Activated CD8-positive, alpha-beta memory T cell treated with anti-CD3 and anti-CD28 coated beads for 4 hours (primary cell): ENCODE data around the gene APPBP2.
"Not testable (repeated sequence)": the region's sequence is repeated elsewhere in the genome, so short reads cannot be mapped to it uniquely, and the experiment has no call there.

Experiments
- DNase-seq, 2 donors: peaks; one replicate each; pipeline ENCODE4 v3.0.0-alpha.2; 2020; ENCODE audit warnings: low read depth in 2 of 2

Gene APPBP2

DNA sequence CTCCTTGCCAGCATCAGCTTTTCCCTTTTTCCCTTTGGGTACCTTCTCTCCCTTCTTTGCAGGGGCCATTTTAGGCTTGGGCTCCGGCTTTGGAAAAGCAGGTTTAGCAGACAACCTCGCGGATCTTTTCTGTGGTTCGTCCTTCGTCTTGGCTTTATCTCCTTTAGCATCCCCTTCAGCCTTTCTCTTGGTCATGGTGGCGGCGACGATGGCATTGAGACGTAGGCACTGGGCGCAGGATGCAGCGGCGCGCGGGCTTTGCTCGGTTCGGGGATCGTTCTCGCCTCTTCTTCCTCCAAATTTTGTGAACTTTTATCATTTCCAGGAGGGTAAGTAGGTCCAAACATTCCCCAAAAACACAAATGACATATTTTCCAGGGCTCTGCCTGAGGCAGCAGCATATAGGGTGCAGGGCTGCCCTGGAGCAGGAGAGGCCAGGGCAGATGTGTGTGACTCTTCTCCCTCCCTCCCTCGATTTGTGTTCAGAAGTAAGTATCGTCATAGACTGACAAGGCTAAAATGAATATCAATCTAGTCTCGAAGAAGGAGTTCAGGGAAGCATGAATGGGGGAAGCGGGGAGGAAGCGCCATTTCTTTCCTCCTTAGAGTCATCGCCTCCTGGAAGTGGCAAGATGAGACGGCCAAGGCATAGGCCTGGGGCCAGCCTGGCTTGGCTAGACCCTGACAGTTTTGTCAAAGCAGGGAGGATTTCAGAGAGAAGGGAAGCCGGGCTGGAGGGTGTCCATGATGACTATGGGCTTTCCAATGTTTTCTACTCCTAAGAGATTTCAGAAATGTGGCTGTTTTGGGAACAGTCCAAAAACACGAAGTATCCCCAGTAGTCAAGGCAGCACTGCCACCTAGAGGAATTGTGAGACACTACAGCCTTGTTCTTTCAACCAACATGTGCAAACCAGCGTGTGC, 90.5 kb downstream of the APPBP2 start:
- DNase-seq = peak; percentile 13 to 16

DNA sequence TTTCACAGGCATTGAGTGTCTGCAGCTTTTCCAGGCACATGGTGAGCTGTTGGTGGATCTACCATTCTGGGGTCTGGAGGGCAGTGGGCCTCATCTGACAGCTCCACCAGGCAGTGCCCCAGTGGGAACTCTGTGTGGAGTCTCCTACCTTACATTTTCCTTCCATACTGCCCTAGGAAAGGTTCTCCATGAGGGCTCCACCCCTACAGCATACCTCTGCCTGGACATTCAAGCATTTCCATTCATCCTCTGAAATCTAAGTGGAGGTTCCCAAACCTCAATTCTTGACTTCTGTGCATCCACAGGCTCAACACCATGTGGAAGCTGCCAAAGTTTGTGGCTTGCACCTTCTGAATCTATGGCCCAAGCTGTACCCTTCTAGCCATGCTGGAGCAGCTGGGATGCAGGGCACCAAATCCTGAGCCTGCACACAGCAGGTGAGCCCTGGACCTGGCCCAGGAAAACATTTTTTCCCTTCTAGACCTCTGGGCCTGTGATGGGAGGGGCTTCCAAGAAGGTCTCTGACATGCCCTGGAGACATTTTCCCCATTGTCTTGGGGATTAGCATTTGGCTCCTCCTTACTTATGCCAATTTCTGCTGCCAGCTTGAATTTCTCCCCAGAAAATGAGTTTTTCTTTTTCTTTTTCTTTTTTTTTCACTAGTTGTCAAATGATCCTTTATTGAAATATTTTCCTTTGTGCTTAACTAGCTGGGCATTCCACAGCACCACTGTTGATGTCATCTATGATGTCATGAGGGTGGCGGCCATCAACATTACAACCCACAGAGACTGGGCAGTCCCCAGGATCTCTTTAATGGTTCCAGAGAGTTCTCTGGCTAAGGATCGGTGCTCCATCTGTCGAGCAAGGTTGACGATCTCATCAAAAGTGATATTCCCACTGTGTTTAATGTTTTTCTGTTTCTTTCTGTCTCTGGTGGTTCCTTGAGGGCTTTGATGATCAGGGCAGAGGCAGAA, 92.7 kb downstream of the APPBP2 start:
- not testable (repeated sequence) for DNase-seq

DNA sequence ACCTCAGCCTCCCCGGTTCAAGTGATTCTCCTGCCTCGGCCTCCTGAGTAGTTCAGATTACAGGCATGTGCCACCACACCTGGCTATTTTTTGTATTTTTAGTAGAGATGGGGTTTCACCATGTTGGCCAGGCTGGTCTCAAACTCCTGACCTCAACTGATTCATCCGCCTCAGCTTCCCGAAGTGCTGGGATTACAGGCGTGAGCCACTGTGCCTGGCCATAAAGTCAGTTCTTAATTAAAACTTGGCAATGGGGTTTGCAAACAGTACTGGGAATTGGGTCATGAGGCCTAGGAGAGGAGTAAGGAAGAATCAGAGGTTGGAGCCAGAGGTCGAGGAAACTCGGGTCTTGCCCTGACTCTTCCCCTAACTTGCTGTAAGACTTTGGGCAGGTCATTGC, 95.5 kb downstream of the APPBP2 start:
- DNase-seq = not testable (repeated sequence)

DNA sequence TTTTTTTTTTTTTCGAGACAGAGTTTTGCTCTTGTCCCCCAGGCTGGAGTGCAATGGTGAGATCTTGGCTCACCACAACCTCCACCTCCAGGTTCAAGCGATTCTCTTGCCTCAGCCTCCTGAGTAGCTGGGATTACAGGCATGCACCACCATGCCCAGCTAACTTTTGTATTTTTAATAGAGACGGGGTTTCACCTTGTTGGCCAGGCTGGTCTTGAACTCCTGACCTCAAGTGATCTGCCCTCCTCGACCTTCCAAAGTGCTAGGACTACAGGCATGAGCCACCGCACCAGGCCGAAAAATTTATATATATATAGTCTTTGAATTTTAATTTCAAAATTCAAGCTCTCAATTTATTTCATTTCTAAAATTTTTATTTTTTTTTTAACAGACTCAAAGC, 97.6 kb downstream of the APPBP2 start:
- not testable (repeated sequence) for DNase-seq

DNA sequence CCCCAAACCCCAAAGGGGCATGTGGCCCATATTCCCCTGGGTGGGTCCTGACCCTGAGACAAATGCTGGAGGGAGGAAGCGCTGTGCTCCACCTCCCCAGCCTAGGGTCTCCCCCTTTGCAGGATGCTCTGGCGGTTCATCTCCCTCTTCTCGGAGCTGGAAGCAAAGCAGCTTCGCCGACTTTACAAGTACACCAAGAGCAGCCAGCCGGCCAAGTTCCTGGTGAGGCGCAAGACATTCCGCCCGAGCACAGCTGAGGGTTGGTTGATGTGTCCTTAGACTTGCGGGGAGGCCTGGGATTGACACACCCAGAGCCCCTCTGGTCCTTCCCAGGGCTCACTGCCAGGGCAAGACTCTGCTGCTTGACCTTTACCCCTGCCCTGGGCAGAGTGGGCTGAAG, 99.4 kb downstream of the APPBP2 start:
- no peak for DNase-seq

DNA sequence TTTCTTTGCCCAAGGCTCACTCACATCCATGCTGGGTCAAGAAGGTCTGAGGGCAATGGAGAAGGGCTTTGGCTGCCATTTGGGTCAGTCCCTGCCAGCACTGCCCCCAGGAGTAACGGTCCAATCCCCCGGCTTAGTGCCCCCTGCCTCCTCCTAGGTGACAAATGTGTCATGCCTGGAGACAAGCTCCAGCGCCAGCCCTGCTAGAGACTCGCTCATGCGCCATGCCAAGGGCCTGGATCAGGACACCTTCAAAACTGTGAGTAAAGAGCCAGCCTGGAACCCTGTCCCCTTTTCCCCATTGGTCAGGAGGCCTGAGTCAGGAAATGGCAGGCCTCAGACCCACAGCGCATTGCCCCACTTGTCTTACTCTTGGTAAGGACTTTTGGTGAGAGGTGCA, 100.4 kb downstream of the APPBP2 start:
- no peak for DNase-seq

DNA sequence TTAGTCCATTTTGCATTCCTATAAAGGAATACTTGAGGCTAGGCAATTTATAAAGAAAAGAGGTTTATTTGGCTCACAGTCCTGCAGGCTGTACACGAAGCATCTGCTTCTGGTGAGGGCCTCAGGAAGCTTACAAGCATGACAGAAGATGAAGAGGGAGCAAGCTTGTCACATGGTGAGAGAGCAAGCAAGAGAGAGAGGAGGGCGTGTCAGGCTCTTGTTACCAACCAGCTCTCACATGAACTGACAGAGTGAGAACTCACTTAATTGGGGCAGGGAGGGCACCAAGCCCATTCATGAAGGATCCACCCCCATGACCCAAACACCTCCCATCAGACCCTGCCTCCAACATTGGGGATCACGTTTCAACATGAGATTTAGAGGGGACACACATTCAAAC, 102.2 kb downstream of the APPBP2 start:
- no peak for DNase-seq

DNA sequence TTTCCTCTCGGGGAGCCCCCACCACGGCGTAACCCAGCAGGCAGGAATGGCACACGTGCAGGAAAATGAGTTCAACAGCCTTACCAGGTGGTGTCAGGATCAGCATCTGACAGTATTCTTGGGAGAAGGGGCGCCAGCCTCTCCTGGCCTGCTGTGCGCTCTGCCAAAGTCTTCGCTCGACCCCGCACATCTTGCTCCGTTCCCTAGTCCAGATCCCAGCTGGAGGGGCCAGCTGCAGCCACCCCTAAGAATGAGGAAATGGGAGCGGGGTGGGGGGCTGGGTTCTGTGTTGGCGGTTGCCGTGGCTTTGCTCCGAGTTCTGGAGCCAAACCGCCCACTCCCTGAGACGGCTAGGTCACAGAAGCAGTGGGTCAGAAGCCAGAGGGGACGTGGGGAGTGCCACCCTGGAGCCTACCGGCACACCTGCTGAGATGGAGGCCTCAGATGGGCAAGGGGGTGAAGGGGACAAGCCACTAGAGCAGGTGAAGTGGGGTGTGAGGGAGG, 103.8 kb downstream of the APPBP2 start, which contains the start of gene CHCT1:
CHCT1 (plus strand) TSS at position 328 of the 504 bp plus-strand sequence; CDS start at position 432, 104 bp downstream.
- no peak for DNase-seq

DNA sequence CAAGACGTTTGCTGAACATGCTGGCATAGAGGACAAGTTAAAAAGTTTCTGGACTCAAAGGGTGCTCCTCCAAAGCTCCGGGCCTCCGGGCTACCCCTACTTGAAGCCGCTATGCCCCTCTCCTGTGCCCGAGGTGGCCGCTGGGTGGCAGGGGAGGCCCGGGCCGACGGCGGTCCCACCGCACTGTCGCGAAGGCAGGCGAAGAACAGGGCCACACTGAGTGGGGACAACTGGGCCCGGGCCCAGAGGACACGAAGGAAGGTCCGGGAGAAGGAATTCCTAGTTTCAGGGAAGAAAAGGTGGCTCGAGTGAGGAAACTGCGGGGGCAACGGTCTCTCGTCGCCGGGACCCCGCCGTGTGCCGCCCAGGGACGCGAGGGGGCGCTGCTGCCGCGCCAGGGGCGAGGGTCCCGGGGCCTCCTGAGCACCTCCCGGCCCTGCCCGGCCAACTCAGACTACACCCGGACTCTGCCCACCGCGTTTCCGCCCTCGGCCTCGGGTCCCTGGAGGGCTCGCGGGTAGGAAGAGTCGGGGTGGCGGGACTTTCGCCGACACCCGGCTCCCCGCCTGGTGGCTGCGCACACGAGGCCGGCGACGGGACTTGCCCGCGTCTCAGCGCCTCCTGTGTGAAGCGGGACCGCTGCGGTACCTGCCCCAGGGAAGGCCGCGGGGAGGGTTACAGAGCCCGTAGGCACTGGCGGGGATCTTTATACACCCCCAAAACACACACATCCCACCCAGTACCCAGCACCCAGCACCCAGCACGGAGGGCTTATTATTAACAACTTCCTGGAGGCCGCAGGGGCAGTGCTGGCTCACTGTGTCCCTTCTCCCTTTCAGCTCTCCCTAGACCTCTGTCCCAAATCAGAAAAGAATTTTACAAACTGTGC, 104.5 kb downstream of the APPBP2 start:
- DNase-seq = peak; percentile 48 to 49

DNA sequence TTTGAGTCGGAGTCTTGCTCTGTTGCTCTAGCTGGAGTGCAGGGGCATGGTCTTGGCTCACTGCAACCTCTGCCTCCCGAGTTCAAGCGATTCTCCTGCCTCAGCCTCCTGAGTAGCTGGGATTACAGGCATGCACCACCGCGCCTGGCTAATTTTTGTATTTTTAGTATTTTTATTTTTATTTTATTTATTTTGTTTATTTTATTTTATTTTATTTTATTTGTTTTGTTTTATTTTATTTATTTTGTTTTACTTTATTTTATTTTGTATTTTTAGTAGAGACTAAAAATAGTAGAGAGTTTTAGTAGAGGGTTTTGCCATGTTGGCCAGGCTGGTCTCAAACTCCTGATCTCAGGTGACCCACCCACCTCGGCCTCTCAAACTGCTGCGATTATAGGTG, 106.2 kb downstream of the APPBP2 start:
- DNase-seq = not testable (repeated sequence)

DNA sequence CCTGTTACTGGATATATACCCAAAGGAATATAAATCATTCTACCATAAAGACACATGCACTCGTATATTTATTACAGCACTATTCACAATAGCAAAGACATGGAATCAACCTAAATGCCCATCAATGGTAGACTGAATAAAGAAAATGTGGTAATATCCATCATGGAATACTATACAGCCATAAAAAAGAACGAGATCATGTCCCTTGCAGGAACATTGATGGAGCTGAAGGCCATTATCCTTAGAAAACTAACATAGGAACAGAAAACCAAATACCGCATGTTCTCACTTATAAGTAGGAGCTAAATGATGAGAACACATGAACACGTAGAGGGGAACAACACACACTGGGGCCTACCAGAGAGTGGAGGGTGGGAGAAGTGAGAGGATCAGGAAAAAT, 107.0 kb downstream of the APPBP2 start:
- not testable (repeated sequence) for DNase-seq

DNA sequence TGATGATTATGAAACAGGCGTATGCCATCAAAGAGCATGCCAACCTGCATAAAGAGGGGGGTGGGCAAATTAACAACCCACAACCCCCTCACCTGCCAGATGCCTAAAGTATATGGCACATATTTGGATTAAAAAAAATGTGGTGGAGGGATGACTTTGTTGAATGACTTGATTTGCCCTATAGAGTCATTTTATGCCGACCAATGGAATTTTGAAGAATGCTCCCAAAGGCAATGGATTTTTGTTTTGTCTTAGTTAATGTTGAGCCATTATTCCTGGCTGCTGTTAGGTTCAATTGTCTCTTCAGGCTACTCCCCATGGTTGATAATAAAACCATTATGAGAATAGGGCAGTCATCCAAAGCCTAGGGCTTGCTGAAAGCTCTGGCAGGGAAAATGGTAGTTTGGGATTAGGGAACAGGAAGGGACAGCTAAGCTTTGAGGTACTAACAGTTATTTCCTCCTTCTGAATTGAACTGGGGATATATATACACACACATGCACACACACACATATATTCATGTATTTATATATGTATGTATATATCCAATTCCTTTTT, 109.6 kb downstream of the APPBP2 start:
- DNase-seq = no peak

DNA sequence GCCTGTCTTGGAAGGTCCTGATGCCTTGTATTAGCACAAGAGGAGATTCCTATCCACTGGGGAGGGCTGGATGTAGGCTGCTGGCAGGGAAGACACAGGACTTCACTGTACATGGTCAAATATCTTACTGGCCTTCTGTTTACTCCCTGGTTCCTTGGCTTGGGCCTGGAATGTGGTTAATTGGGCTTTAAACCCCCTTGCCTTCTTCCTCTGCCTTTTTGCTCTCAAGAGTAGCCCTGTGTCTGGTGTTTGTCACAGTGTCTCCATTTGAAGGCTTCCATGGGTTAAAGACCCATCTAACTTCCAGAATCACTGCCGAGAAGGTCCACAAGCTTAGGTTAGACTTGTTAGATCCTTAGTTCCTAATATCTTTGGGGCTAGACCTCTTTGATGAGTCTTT, 110.9 kb downstream of the APPBP2 start:
- no peak for DNase-seq

DNA sequence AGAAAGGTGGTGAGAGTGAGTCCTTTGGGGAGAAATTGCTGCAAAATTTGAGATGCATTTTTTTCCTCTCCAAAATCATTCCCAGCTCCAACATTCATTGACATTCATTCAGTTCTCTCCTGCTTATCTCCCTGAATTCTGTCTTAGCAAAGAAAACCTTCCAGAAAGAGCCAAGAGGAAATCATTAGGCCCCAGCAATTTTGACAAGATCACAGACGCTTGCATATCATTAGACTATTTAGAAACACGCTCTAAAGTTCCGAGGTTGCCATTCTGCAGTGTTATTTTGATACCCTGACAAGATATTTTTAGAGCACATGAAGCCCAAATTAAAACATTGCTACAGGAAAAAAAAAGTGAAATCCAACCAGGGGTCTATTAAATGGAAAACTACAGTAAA, 113.3 kb downstream of the APPBP2 start:
- no peak for DNase-seq

DNA sequence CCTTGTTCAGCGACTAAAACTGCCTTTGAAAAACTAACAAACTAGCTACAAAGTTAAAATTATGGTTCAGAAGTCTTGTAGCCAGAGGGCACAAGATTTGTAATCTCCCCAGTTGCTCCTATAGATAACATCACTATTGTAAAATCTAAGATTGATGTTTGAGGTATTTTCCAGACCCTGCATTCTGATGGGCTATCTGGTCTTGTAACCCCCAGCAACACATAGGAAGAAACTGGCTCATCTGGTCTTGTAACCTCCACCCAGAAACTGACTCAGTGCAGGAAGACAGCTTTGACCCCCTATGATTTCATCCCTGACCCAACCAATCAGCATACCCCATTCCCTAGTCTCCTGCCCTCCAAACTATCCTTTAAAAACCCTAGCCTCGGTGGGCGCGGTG, 116.0 kb downstream of the APPBP2 start:
- DNase-seq = no peak

DNA sequence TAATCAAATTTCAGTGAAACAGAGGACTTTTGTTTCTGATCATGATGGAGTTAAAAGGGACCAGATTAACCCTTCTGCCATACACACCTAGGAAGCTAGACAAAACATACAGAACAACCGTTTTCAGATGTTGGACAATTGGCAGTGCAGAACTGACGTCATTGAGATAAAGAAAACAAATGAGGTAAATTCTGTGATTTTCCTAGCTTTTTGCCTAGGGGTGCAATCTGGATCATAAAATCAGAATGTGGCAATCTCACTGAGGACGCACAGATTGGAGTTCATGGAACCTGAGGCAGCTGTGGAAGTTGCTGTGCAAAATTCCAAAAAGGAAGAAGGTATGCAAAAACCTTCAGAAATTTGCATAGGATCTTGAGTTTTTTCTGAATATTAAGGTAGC, 119.2 kb downstream of the APPBP2 start:
- DNase-seq = no peak

DNA sequence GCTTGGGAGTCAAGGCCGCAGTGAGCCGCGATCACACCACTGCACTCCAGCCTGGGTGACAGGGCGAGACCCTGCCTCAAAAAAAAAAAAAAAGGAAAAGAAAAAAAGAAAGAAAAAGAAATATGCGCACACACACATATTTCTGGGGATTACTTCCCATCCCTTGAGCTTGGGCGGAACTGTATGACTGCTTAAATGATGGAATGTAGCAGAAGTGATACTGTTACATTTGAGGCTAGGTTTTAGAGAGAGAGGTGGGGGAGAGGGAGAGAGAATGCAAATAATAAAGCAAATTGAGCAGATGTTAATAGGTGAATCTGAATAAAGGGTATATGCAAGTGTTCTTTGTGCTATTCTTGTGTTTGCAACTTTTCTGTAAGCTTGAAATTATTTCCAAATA, 122.1 kb downstream of the APPBP2 start:
- DNase-seq = no peak

DNA sequence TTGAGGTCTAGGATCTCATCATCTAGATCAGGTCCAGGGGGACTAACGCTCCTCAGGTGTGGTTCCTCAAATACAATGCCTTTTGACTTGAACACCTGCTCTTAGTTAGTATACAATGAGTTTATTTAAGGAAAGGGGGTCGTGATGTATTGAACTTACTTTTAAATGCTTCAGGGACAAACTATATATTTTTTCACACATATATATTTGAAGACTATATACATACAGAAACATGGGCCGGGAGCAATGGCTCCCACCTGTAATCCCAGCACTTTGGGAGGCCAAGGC, 122.6 kb downstream of the APPBP2 start:
- DNase-seq = no peak

DNA sequence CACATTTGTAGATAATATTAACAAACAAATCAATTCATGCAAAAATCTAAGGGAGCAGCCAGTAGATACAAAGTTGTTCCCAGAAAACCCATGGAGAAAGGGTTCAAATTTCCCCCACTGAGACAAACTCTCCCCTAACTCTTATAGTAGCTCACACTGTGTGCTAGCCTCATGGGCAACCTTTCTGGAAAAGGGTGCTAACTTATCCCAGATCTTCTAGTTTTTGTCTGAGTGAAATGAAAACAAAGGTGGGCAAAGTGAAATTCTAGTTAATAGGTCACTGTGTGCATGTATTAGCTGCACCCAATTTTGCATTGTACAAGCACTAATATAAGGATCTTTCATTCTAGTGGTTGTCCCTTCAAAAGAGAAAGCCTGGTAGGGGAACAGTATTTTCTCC, 124.2 kb downstream of the APPBP2 start:
- DNase-seq = no peak

DNA sequence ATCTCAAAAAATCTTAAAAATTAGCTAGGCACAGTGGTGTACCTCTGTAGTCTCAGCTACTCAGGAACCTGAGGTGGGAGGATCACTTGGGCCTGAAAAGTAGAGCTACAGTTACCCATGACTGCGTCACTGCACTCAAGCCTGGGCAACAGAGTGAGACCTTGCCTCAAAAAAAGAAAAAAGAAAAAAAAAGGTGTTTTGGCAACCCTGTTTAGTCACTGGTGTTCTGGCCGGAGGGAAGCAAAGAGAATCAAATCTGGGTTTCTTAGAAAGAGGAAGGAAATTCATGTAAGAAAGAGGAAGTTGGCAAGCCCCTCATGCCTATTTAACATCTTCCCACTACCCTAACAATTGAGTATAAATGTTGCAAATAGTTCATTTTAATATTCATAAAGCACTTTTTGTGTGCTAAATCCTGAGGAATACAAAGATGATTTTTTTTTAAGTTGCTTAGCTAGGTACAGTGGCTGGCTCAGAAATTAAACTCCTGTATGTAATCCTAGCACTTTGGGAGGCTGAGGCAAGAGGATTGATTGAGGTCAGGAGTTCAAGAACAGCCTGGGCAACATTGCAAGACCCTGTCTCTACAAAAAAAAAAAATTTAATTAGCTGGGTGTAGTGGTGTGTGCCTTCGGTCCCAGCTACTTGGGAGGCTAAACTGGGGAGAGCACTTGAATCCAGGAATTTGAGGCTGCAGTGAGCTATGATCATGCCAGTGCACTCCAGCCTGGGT, 127.6 kb downstream of the APPBP2 start:
- no peak for DNase-seq
